MCF 10A (cell line): ENCODE measurements around the gene CBX7. TPM values are rescaled to one million over a fixed set of nuclear protein-coding genes. Genes with fewer than 3 reads are reported as not detected.
A peak's percentile ranks its signal among the peaks of the same experiment; 100 is the strongest.

Experiments used
- BruUV-seq: library from RNA; stranded (reverse); fragments of 400-500 nt; replicated peaks from 2 replicates; lab custom pipeline; 2021; lab: Mats Ljungman, UMichigan
- CTCF ChIA-PET: fragments of 300-600 bp; sonication (Branson Sonifier 250); formaldehyde crosslinking; extraction: SDS; loops from one replicate; lab custom pipeline; 2021; ENCODE audit warnings: antibody characterized with exemption, inconsistent platforms; lab: Yijun Ruan, JAX
- POLR2A ChIA-PET: fragments of 300-600, 350-650 bp; sonication (Branson Sonifier 250); formaldehyde crosslinking; extraction: SDS; loops from one replicate; lab custom pipeline; 2020; ENCODE audit warnings: antibody characterized with exemption, inconsistent platforms; lab: Yijun Ruan, JAX
- DNase-seq: peaks from one replicate; pipeline ENCODE4 v3.0.0-alpha.2; 2018; ENCODE audit not compliant: unreplicated experiment
- H3K27ac Mint-ChIP-seq: one replicate; pipeline ENCODE4 v1.8.0; 2022; ENCODE audit warnings: mild to moderate bottlenecking, low read depth, mixed read lengths; ENCODE audit not compliant: unreplicated experiment
- H3K27me3 Mint-ChIP-seq: one replicate; pipeline ENCODE4 v1.8.0; 2022; ENCODE audit warnings: mixed read lengths; ENCODE audit not compliant: insufficient read depth, unreplicated experiment
- H3K36me3 Mint-ChIP-seq: one replicate; pipeline ENCODE4 v1.8.0; 2022; ENCODE audit warnings: mild to moderate bottlenecking, moderate library complexity, mixed read lengths; ENCODE audit not compliant: insufficient read depth, unreplicated experiment
- H3K4me1 Mint-ChIP-seq: one replicate; pipeline ENCODE4 v1.8.0; 2022; ENCODE audit warnings: mixed read lengths; ENCODE audit not compliant: insufficient read depth, unreplicated experiment
- H3K4me3 Mint-ChIP-seq: one replicate; pipeline ENCODE4 v1.8.0; 2022; ENCODE audit warnings: mild to moderate bottlenecking, moderate library complexity, mixed read lengths; ENCODE audit not compliant: unreplicated experiment
- H3K9me3 Mint-ChIP-seq: one replicate; pipeline ENCODE4 v1.8.0; 2022; ENCODE audit warnings: mixed read lengths; ENCODE audit not compliant: unreplicated experiment
- intact Hi-C: fragments of 100-400 bp; cut with micrococcal nuclease; formaldehyde crosslinking; loops from 2 replicates; pipeline ENCODE4 v1.14.1; 2022
- total RNA-seq: library from RNA; stranded (reverse); gene quantifications from 2 replicates; pipeline ENCODE4 v1.2.3, GENCODE V29; 2022
- TF ChIP-seq, protein P1 (sequence below): fragments of 200-600 bp; IDR thresholded peaks from one replicate; pipeline ENCODE4 v1.8.0; 2022; ENCODE audit warnings: antibody characterized with exemption, mild to moderate bottlenecking; ENCODE audit not compliant: unreplicated experiment

Gene CBX7
- total RNA-seq, 1 experiment from 2014 or later, result 5.3 TPM

DNA sequence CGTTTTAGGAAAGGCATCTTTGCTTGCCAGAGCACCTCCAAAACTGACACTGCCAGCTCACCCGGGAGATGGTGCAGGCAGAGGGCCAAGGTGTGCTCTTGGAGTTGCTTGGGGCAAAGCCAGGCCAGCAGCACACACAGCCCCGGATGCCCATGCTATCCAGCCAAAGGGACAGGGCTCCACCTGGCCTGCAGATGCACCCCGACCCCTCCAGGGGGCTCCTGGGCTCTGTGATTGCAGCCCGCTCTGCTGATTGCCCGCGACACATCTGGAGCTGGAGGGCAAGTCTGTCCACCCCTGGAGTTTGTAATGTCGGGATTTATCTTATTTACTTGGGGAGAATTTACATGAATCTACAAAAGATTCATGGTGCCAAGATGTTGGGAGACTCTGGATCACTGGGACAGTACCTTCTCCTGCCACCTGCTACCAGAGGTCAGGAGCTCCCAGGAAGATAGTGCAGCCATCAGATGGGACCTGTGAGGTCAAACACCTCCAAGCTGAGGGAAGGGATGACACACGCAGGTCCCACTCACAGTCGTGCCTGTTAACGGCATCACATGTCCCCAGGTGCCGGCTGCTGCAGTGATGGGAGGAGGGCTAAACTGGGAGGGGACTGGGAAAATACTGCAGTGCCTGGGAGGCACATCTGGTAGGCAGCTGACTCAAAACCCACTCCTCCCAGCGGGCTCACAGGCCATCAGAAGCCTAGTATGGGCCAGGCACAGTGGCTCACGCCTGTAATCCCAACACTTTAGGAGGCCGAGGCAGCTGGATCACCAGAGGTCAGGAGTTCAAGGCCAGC, 17.2 kb downstream of the CBX7 start:
- Mint-ChIP-seq H3K27ac (no peak overlapping the region), H3K9me3 (no peaks in the 10 kb centered on the region), H3K27me3 (no peaks in the 10 kb centered on the region), H3K4me3 (no peak overlapping the region), H3K36me3 (no peaks in the 10 kb centered on the region), H3K4me1 (peaks cover 6% of the 10 kb centered on the region)
- TF ChIP-seq, protein P1, sequence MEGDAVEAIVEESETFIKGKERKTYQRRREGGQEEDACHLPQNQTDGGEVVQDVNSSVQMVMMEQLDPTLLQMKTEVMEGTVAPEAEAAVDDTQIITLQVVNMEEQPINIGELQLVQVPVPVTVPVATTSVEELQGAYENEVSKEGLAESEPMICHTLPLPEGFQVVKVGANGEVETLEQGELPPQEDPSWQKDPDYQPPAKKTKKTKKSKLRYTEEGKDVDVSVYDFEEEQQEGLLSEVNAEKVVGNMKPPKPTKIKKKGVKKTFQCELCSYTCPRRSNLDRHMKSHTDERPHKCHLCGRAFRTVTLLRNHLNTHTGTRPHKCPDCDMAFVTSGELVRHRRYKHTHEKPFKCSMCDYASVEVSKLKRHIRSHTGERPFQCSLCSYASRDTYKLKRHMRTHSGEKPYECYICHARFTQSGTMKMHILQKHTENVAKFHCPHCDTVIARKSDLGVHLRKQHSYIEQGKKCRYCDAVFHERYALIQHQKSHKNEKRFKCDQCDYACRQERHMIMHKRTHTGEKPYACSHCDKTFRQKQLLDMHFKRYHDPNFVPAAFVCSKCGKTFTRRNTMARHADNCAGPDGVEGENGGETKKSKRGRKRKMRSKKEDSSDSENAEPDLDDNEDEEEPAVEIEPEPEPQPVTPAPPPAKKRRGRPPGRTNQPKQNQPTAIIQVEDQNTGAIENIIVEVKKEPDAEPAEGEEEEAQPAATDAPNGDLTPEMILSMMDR, result peak; percentile 43
- no TSS peak for BruUV-seq
- intact Hi-C loops, result loop anchor here (1.0 kb wide), 1 partner anchor 176 kb away; no protein-coding TSS in a partner anchor
- peak; percentile 69 for DNase-seq
- ChIA-PET POLR2A (interaction anchor here (0.6 to 1.0 kb wide), 2 partner anchors 182 to 1289 kb away, joined by 3 read pairs; no protein-coding TSS in a partner anchor), CTCF (interaction anchor here (0.6 to 1.2 kb wide), 9 partner anchors 10 to 1083 kb away, joined by 3 to 4 read pairs (median 3); no protein-coding TSS in a partner anchor)

DNA sequence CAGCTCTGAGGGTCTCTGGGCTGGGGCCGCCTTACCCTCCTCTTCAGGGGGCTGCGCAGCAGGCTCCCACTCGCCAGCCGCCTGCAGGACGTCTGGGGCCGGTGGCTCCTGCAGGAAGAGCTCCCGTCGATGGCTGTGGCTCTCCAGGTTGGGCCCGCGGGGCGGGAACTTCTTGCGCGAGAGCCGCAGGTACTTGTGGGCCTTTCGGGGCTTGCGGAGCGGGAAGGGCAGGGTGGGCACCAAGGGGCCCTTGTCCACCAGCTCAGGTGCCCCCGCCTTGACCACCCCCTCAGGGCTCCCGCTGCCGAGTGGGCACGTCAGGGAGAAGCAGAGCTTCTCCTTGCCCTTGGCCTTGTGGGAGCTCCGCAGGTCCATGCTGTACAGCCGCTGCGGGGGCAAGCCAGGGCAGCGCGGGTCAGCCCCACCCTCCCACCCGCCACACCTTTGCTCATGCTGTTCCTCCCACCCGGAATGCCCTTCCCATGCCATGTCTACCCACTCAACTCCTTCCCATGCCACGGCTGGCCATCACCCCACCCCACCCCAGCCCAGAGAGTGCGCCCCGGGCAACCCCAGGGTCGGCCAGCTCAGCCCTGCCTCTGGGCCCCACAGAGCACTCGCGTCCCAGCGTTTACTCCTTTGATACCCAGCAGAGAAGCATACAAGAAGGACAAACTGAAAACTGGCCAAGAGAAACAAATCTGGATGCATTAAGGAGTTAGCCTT, 18.0 kb downstream of the CBX7 start:
- intact Hi-C loops, result loop anchor here (1.0 kb wide), 1 partner anchor 177 kb away; no protein-coding TSS in a partner anchor
- no peak overlapping the region for H3K4me3 Mint-ChIP-seq
- CTCF ChIA-PET, result interaction anchor here (0.6 to 1.2 kb wide), 6 partner anchors 9 to 362 kb away, joined by 3 to 4 read pairs (median 3); no protein-coding TSS in a partner anchor
- no peak for DNase-seq
- no peaks in the 10 kb centered on the region for H3K27me3 Mint-ChIP-seq
- H3K27ac Mint-ChIP-seq, result no peak overlapping the region
- no TSS peak for BruUV-seq
- POLR2A ChIA-PET, result interaction anchor here (0.6 to 1.0 kb wide), 3 partner anchors 183 to 1290 kb away, joined by 3 read pairs; no protein-coding TSS in a partner anchor
- TF ChIP-seq, protein P1, result no peak
- peaks cover 5% of the 10 kb centered on the region for H3K36me3 Mint-ChIP-seq
- H3K9me3 Mint-ChIP-seq, result no peaks in the 10 kb centered on the region
- H3K4me1 Mint-ChIP-seq, result peaks cover 6% of the 10 kb centered on the region

DNA sequence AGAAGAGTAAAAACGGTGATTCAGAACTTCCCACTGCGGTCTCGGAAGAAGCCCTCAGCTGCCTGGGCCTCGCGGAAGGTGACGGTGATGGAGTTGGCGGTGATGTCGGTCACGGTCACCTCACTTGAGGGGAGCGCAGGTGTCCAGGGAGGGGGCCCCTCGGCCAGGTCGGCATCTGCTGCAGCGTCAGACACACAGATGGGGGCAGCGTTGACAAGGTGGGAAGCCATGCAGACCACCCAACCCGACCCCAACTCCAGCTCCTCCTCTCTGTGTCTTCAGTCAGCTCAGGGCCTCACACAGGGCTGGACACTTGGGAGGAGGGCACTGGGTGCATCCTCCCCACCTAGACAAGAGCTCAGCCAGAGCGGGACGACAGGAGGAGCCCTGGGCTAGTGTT, 18.6 kb downstream of the CBX7 start:
- no peak for DNase-seq
- CTCF ChIA-PET, result interaction anchor here (0.8 to 1.2 kb wide), 4 partner anchors 14 to 212 kb away, joined by 3 to 4 read pairs (median 3); no protein-coding TSS in a partner anchor

More for the DNA sequence above, 18.6 kb downstream of the CBX7 start:
- POLR2A ChIA-PET, result interaction anchor here (0.5 kb wide), 1 partner anchor 186 kb away, joined by 3 read pairs; the partner anchor contains the start of gene RPL3
- H3K27me3 Mint-ChIP-seq, result no peaks in the 10 kb centered on the region
- intact Hi-C loops, result no loop called here
- BruUV-seq, result no TSS peak
- H3K36me3 Mint-ChIP-seq, result peaks cover 5% of the 10 kb centered on the region
- TF ChIP-seq, protein P1, result no peak
- H3K4me1 Mint-ChIP-seq, result peaks cover 6% of the 10 kb centered on the region
- H3K27ac Mint-ChIP-seq, result no peak overlapping the region
- no peak overlapping the region for H3K4me3 Mint-ChIP-seq
- H3K9me3 Mint-ChIP-seq, result no peaks in the 10 kb centered on the region
